Measurements from ENCODE around the gene ZNF581. TPM values are rescaled to one million over a fixed set of nuclear protein-coding genes. Genes with fewer than 3 reads are reported as not detected.

ZNF581 gene
- total RNA-seq, 1 donor from 2014 or later, result 30.0 TPM

DNA sequence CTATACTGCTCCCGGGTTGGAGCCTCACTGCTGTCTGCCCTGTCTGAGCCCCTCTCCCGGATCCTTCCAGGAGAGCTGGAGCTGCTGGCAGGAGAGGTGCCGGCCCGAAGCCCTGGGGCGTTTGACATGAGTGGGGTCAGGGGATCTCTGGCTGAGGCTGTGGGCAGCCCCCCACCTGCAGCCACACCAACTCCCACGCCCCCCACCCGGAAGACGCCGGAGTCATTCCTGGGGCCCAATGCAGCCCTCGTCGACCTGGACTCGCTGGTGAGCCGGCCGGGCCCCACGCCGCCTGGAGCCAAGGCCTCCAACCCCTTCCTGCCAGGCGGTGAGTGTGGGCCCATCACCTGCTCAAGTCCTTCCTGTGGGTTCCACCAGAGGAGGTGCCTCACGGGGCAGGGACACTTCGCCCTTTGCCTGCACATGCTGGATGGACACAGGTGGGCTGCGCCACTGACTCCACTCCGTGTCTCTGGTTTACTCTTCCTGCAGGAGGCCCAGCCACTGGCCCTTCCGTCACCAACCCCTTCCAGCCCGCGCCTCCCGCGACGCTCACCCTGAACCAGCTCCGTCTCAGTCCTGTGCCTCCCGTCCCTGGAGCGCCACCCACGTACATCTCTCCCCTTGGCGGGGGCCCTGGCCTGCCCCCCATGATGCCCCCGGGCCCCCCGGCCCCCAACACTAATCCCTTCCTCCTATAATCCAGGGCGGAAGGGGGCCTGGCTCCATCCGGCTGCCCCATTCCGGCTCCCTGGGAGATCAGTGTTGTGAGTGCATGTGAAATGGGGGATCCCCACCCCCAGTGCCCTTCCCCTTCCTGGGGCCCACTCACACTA is 51.4 kb downstream of the ZNF581 start:
- no peaks in the 10 kb centered on the region for H3K27me3 ChIP-seq (ENCODE audit: insufficient read depth, low read length)
- H3K27ac ChIP-seq (ENCODE audit: low read depth, low read length), result no peak overlapping the region
- no peak overlapping the region for H3K4me3 ChIP-seq (ENCODE audit: insufficient read depth, low read depth, low read length)
- DNase-seq (ENCODE audit: low read depth), result no peak
- Mint-ChIP-seq H3K4me1 (ENCODE audit: low read depth, unreplicated experiment) (no peaks in the 10 kb centered on the region), H3K27me3 (ENCODE audit: low read depth, unreplicated experiment) (no peaks in the 10 kb centered on the region), H3K4me3 (ENCODE audit: unreplicated experiment) (no peak overlapping the region), H3K27ac (ENCODE audit: unreplicated experiment) (no peak overlapping the region), H3K9me3 (ENCODE audit: unreplicated experiment) (no peaks in the 10 kb centered on the region), H3K36me3 (ENCODE audit: low read depth, unreplicated experiment) (peaks cover 19% of the 10 kb centered on the region)
- no peaks in the 10 kb centered on the region for H3K79me2 ChIP-seq (ENCODE audit: insufficient read depth, low read length)
- no peaks in the 10 kb centered on the region for H3K4me1 ChIP-seq (ENCODE audit: insufficient read depth, low read length)
- no peaks in the 10 kb centered on the region for H4K20me1 ChIP-seq (ENCODE audit: insufficient read depth, low read length)
- FAIRE-seq, result no peak
- TF ChIP-seq, protein P1, sequence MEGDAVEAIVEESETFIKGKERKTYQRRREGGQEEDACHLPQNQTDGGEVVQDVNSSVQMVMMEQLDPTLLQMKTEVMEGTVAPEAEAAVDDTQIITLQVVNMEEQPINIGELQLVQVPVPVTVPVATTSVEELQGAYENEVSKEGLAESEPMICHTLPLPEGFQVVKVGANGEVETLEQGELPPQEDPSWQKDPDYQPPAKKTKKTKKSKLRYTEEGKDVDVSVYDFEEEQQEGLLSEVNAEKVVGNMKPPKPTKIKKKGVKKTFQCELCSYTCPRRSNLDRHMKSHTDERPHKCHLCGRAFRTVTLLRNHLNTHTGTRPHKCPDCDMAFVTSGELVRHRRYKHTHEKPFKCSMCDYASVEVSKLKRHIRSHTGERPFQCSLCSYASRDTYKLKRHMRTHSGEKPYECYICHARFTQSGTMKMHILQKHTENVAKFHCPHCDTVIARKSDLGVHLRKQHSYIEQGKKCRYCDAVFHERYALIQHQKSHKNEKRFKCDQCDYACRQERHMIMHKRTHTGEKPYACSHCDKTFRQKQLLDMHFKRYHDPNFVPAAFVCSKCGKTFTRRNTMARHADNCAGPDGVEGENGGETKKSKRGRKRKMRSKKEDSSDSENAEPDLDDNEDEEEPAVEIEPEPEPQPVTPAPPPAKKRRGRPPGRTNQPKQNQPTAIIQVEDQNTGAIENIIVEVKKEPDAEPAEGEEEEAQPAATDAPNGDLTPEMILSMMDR (IDR thresholded peaks at IDR 0.05; ENCODE audit: insufficient read depth, low read depth, low read length), result no peak
- no peak for TF ChIP-seq EZH2 (IDR thresholded peaks at IDR 0.05; ENCODE audit: insufficient read depth, low read length)
- H3K9ac ChIP-seq (ENCODE audit: low read length), result no peak overlapping the region
- H2AFZ ChIP-seq (ENCODE audit: low read depth, low read length), result no peak overlapping the region
- H3K4me2 ChIP-seq (ENCODE audit: low read length), result no peak overlapping the region
- H3K9me3 ChIP-seq (ENCODE audit: insufficient read depth, low read depth, low read length), result no peaks in the 10 kb centered on the region
- H3K36me3 ChIP-seq (ENCODE audit: insufficient read depth, low read length), result peaks cover 5% of the 10 kb centered on the region

Other genes with a start within 250 kb of the ZNF581 start
- gene UBE2S, start 235.9 kb upstream of the ZNF581 start, total RNA-seq, result 107 and 116 TPM in 2 replicates
- 0.09 TPM in 1 of 2 replicates, not detected in the other for gene SHISA7, start 200.3 kb upstream of the ZNF581 start, total RNA-seq
- 58.8 and 61.6 TPM in 2 replicates for gene ISOC2, start 182.0 kb upstream of the ZNF581 start, total RNA-seq
- not detected in 2 replicates for gene C19orf85, start 178.9 kb upstream of the ZNF581 start, total RNA-seq
- gene ZNF628, start 167.0 kb upstream of the ZNF581 start, total RNA-seq, result 9.9 and 11.9 TPM in 2 replicates
- gene NAT14, start 158.5 kb upstream of the ZNF581 start, total RNA-seq, result 68.7 and 71.2 TPM in 2 replicates
- gene SSC5D, start 155.2 kb upstream of the ZNF581 start, total RNA-seq, result 46.8 and 66.1 TPM in 2 replicates
- gene SBK2, start 106.5 kb upstream of the ZNF581 start, total RNA-seq, result 2.5 and 4.2 TPM in 2 replicates
- 0.34 and 0.91 TPM in 2 replicates for gene SBK3, start 98.1 kb upstream of the ZNF581 start, total RNA-seq
- 50.2 and 58.0 TPM in 2 replicates for gene ZNF579, start 62.8 kb upstream of the ZNF581 start, total RNA-seq
- 14.2 and 14.5 TPM in 2 replicates for gene FIZ1, start 44.1 kb upstream of the ZNF581 start, total RNA-seq
- 6.0 and 6.3 TPM in 2 replicates for gene ZNF524, start 43.4 kb upstream of the ZNF581 start, total RNA-seq
- 15.0 and 15.3 TPM in 2 replicates for gene ZNF865, start 38.0 kb upstream of the ZNF581 start, total RNA-seq
- 5.0 and 5.3 TPM in 2 replicates for gene ZNF784, start 19.1 kb upstream of the ZNF581 start, total RNA-seq
- 35.8 and 36.6 TPM in 2 replicates for gene ZNF580, start 2.6 kb upstream of the ZNF581 start, total RNA-seq
- 12.2 and 12.8 TPM in 2 replicates for gene CCDC106, start 4.6 kb downstream of the ZNF581 start, total RNA-seq
- 183 and 194 TPM in 2 replicates for gene U2AF2, start 11.4 kb downstream of the ZNF581 start, total RNA-seq
- gene EPN1, start 31.6 kb downstream of the ZNF581 start, total RNA-seq, result 145 and 156 TPM in 2 replicates
- not detected in 2 replicates for gene NLRP9, start 94.8 kb downstream of the ZNF581 start, total RNA-seq
- gene RFPL4A, start 115.4 kb downstream of the ZNF581 start, total RNA-seq, result 0.43 TPM in 1 of 2 replicates, not detected in the other
- not detected in 2 replicates for gene RFPL4AL1, start 125.5 kb downstream of the ZNF581 start, total RNA-seq
- not detected in 2 replicates for gene NLRP11, start 188.3 kb downstream of the ZNF581 start, total RNA-seq
- gene NLRP4, start 192.9 kb downstream of the ZNF581 start, total RNA-seq, result not detected in 2 replicates